Activated naive CD4-positive, alpha-beta T cell treated with anti-CD3 and anti-CD28 coated beads for 36 hours (primary cell): ENCODE results near the gene MUS81. TPM values are rescaled to one million over a fixed set of nuclear protein-coding genes. Genes with fewer than 3 reads are reported as not detected.
A peak's percentile ranks its signal among the peaks of the same experiment; 100 is the strongest.

ENCODE experiments used
- CTCF ChIA-PET: fragments of 350-600 bp; sonication (Branson Sonifier 250); formaldehyde crosslinking; loops from one replicate; lab custom pipeline; 2021; ENCODE audit warnings: antibody characterized with exemption; lab: Charles Lee
- DNase-seq: peaks from one replicate; pipeline ENCODE4 v3.0.0-alpha.2; 2020
- H3K27ac Mint-ChIP-seq: one replicate; pipeline ENCODE4 v1.8.0; 2021; ENCODE audit warnings: mild to moderate bottlenecking, mixed read lengths
- H3K27me3 Mint-ChIP-seq: one replicate; pipeline ENCODE4 v1.8.0; 2021; ENCODE audit warnings: low read depth, mixed read lengths
- H3K36me3 Mint-ChIP-seq: one replicate; pipeline ENCODE4 v1.8.0; 2021; ENCODE audit warnings: low read depth, mixed read lengths
- H3K4me1 Mint-ChIP-seq: one replicate; pipeline ENCODE4 v1.8.0; 2021; ENCODE audit warnings: low read depth, mixed read lengths
- H3K4me3 Mint-ChIP-seq: one replicate; pipeline ENCODE4 v1.8.0; 2021; ENCODE audit warnings: mild to moderate bottlenecking, moderate library complexity, mixed read lengths
- H3K9me3 Mint-ChIP-seq: one replicate; pipeline ENCODE4 v1.8.0; 2021; ENCODE audit warnings: mixed read lengths
- intact Hi-C: fragments of 100-400 bp; cut with micrococcal nuclease; formaldehyde crosslinking; loops from one replicate; pipeline ENCODE4 v1.15.1; 2023
- total RNA-seq, 2 experiments: library from RNA; stranded (reverse); gene quantifications; one replicate each; pipeline ENCODE4 v1.2.3, GENCODE V29; 2021

MUS81 gene
- total RNA-seq, 2 experiments from 2014 or later = 51.4 to 54.7 TPM

DNA sequence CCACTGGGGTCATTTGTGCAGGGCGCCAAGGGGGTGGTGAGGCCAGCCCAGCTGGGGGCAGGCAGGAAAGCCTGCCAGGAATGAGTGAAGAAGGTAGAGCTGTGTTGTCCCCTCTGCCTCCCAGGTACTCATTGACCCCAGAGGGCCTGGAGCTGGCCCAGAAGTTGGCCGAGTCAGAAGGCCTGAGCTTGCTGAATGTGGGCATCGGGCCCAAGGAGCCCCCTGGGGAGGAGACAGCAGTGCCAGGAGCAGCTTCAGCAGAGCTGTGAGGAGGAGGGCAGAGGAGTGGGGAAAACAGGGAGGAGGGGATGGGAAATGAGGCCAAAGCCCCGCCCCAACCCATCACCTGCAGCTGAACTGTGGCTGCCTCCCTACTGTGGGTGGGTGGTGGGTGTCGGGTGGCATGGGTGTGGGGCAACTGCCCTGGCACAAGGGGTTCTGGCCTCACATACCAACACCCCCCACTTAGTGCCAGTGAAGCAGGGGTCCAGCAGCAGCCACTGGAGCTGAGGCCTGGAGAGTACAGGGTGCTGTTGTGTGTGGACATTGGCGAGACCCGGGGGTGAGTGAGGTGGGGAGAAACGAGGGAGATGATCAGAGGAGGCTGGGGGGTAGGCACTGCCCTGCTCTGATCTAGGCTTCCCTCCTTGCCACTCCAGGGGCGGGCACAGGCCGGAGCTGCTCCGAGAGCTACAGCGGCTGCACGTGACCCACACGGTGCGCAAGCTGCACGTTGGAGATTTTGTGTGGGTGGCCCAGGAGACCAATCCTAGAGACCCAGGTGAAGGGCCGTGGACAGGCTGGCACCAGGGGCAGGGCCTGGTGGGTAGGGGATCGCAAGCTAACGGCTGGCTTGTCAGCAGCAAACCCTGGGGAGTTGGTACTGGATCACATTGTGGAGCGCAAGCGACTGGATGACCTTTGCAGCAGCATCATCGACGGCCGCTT is 3.0 kb downstream of the MUS81 start:
- Mint-ChIP-seq H3K4me3 (no peak overlapping the region), H3K27me3 (no peaks in the 10 kb centered on the region), H3K27ac (no peak overlapping the region), H3K9me3 (no peaks in the 10 kb centered on the region), H3K36me3 (peaks cover 30% of the 10 kb centered on the region), H3K4me1 (peaks cover 19% of the 10 kb centered on the region)
- CTCF ChIA-PET = interaction anchor here (0.8 to 6.1 kb wide), 3 partner anchors 8 to 24 kb away, joined by 3 to 178 read pairs (median 3); partner anchors contain the start of genes CCDC85B, CTSW and FIBP
- DNase-seq = peak; percentile 3
- intact Hi-C loops = no loop called here

DNA sequence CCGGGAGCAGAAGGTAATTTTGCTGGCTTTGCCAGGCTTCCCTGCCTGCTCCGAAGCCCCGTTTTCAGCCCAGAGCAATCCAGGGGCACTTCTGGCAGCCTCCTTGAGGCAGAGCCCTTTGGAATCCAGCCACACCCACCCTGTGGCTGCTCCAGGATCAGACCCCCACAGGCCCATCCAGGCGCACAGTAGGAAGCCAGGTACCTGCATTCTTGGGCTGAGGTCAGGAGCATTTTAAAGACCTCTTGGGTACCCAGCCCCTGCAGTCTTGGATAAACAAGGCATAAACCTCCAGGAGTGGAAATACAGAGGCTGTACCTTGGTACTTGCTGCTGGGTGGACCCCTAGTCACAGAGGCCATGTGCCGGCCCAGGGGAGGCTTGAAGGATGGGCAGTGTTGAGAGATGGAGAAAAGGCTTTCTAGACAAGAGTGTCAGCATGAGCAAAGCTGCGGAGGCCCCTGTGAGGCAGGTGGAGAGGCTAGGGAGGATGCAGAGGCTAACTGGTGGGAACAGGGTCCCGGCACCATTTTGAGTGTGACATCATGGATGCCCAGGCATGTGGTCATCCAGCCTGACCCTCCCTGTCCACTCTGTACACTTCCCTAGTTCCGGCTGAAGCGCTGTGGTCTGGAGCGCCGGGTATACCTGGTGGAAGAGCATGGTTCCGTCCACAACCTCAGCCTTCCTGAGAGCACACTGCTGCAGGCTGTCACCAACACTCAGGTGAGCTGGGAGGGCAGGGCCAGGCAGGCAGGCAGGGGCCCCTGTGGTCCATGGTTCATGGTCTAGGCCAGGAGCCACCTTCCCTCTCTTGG is 3.9 kb downstream of the MUS81 start:
- no peak overlapping the region for H3K4me3 Mint-ChIP-seq
- DNase-seq = no peak
- H3K9me3 Mint-ChIP-seq = no peaks in the 10 kb centered on the region
- no peaks in the 10 kb centered on the region for H3K27me3 Mint-ChIP-seq
- CTCF ChIA-PET = interaction anchor here (6.1 kb wide), 1 partner anchor 23 kb away, joined by 178 read pairs; the partner anchor contains the start of genes CCDC85B, CTSW and FIBP
- peaks cover 16% of the 10 kb centered on the region for H3K4me1 Mint-ChIP-seq
- intact Hi-C loops = no loop called here
- H3K27ac Mint-ChIP-seq = no peak overlapping the region
- H3K36me3 Mint-ChIP-seq = peaks cover 30% of the 10 kb centered on the region

DNA sequence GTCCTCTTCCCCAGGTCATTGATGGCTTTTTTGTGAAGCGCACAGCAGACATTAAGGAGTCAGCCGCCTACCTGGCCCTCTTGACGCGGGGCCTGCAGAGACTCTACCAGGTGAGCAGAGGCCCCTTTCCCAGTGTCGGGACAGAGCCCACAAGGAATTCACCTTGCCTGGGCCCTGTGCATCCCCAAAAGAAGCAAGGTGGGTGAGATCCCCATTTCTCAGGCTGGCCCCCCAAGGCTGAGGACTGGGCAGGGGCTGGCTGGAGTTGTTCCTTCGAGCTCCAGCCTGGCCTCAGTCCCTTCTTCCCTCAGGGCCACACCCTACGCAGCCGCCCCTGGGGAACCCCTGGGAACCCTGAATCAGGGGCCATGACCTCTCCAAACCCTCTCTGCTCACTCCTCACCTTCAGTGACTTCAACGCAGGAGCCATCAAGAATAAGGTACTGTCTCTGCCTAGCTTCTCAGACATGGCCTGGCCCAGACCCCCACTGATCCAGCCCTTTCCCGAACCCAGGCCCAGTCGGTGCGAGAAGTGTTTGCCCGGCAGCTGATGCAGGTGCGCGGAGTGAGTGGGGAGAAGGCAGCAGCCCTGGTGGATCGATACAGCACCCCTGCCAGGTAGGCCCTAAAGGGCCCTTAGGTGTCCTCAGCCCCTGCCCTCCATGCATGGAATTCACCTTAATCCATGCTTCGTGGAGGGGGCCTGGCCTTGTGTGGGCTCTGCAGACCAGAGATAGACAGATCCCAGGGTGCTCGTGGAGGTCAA is 4.7 kb downstream of the MUS81 start:
- no peak for DNase-seq
- peaks cover 30% of the 10 kb centered on the region for H3K36me3 Mint-ChIP-seq

DNA sequence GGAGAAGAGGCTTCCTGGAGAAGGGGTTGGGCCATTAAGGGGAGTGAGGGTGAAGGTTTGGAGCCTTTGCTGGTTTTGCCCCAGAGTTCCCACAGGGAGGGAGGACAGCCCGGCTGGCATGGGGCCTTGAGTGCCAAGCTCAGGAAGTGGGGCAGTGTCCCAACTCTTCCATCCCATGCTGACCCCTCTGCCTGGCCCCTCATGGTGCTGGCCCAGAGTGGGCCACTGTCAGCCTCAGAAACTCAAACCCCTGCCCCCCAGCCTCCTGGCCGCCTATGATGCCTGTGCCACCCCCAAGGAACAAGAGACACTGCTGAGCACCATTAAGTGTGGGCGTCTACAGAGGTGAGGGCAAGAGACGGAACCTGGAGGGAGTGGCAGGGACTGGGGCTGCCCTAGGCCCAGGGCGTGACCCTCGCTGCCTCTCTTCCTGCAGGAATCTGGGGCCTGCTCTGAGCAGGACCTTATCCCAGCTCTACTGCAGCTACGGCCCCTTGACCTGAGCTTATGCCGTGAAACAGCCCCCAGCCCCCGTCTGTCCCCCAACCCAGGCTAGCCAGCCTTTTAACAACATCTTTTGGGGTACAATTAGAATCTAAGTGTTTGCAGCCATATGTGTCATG is 5.4 kb downstream of the MUS81 start:
- Mint-ChIP-seq H3K4me1 (peaks cover 16% of the 10 kb centered on the region), H3K36me3 (peaks cover 27% of the 10 kb centered on the region), H3K9me3 (no peaks in the 10 kb centered on the region), H3K4me3 (no peak overlapping the region), H3K27ac (no peak overlapping the region), H3K27me3 (no peaks in the 10 kb centered on the region)
- DNase-seq = no peak
- intact Hi-C loops = no loop called here
- CTCF ChIA-PET = interaction anchor here (3.2 kb wide), 1 partner anchor 19 kb away, joined by 15 read pairs; no protein-coding TSS in a partner anchor

More for the DNA sequence above, 4.7 kb downstream of the MUS81 start:
- H3K27ac Mint-ChIP-seq = no peak overlapping the region
- intact Hi-C loops = no loop called here
- H3K4me3 Mint-ChIP-seq = no peak overlapping the region
- H3K9me3 Mint-ChIP-seq = no peaks in the 10 kb centered on the region
- peaks cover 16% of the 10 kb centered on the region for H3K4me1 Mint-ChIP-seq
- H3K27me3 Mint-ChIP-seq = no peaks in the 10 kb centered on the region
- CTCF ChIA-PET = interaction anchor here (3.2 kb wide), 1 partner anchor 19 kb away, joined by 15 read pairs; no protein-coding TSS in a partner anchor

DNA sequence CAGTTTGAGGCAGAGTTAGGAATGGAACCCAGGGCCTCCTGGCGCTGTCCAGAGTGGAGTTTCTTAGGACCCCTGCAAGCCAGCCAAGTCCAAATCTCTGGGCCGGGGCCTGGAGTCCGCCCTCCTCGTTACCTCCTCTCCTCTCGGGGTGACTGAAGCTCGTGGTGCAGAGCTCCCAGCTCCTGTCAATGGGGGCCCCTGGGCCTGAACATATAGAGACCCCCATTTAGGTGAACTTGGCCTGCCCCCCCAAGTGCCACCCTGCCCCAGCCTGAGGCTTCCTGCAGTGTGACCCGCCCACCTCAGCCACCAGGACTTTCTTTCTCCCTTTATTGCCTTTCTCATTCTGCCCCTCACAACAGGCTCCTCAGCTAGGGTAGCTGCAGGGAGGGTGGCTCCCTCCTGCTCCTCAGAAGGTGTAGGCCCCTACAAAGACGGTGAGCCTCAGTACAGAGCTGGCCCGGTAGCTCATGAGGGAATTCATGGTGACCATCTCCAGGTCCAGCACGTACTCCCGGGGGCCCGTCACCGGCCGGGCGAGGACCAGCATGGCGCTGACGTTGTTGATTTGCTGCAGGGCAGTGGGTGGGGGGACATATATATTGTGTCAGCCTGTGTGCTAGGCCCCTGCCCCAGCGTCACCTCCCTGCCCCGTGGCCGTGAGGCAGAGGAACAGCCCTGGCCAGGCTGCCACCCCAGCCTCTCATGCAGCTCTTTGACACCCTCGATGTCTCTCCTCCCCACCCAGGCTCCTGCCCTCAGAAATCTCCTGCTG is 6.5 kb downstream of the MUS81 start:
- no peaks in the 10 kb centered on the region for H3K9me3 Mint-ChIP-seq
- peaks cover 22% of the 10 kb centered on the region for H3K36me3 Mint-ChIP-seq
- no peak for DNase-seq
- H3K4me3 Mint-ChIP-seq = no peak overlapping the region
- intact Hi-C loops = no loop called here
- CTCF ChIA-PET = interaction anchor here (0.5 to 3.2 kb wide), 2 partner anchors 18 to 21 kb away, joined by 3 to 15 read pairs; no protein-coding TSS in a partner anchor
- H3K4me1 Mint-ChIP-seq = peaks cover 11% of the 10 kb centered on the region
- no peak overlapping the region for H3K27ac Mint-ChIP-seq
- no peaks in the 10 kb centered on the region for H3K27me3 Mint-ChIP-seq

DNA sequence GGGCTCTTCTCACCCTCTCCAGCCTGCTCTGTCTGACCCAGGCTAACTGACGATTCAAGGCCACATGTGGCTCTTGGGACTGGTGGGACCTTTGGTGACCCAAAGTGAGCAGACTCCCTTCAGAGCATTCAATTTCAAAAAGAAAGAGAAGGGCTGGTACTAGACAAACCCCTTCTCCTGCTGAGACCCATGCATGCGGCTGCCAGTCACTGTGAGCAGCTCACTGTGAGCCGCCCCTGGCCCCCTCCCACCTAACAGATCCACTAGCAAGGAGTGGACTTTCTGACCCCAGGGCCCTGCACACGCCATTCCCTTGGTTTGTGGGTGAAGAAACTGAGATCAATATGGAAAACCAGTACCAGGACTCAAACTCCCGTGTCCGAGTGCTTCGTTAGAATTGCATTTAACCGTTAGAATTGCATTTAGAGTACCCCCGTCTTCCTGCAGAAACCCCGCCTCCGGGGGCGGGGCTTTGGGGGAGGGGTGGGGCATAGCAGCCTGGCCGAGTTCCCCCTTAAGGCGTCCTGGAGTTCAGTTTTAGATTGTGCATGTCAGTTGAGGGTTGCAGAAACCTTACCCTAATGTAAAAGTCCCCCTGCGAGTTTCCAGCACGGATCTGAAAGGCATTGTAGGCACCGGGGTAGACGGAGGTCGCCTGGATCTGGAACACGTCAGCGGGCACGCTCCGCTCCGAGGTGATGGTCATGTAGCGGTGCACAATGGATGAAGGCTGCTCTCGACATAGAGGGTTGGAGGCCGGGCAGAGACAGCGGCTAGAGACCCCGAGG is 7.2 kb downstream of the MUS81 start:
- no peak for DNase-seq
- Mint-ChIP-seq H3K27me3 (no peaks in the 10 kb centered on the region), H3K27ac (no peak overlapping the region), H3K36me3 (peaks cover 18% of the 10 kb centered on the region), H3K4me1 (peaks cover 11% of the 10 kb centered on the region), H3K9me3 (no peaks in the 10 kb centered on the region), H3K4me3 (no peak overlapping the region)
- intact Hi-C loops = no loop called here
- CTCF ChIA-PET = interaction anchor here (3.2 kb wide), 1 partner anchor 17 kb away, joined by 15 read pairs; no protein-coding TSS in a partner anchor

DNA sequence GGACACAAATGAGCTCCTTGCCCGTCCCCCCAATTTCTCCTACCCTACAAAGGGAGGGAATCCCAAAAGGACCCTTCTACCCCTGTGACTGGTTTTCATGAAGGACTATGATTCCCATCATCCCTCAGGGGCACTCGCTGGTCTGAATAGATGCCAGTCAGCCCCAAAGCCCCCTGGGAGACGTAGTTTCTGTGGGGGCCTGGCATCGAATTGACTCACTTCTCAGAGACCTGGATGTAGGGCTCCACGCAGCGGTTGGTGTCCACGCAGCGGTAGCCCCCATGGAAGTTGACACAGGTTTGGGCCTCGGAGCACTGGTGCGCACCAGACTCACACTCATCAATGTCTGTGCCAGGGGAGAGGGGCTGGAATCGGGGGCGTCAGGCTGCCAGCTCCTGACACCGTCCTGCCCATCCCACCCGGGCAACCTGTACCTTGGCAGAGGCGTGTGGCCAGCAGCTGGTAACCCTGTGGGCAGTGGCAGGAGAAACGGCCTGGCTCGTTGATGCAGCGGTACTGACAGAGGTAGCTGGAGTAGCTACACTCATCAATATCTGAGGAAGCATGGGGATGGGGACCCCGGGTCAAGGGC is 7.9 kb downstream of the MUS81 start:
- Mint-ChIP-seq H3K4me1 (peaks cover 10% of the 10 kb centered on the region), H3K9me3 (no peaks in the 10 kb centered on the region), H3K27ac (no peak overlapping the region), H3K36me3 (peaks cover 14% of the 10 kb centered on the region), H3K4me3 (no peak overlapping the region), H3K27me3 (no peaks in the 10 kb centered on the region)
- intact Hi-C loops = no loop called here
- peak; percentile 36 for DNase-seq
- CTCF ChIA-PET = interaction anchor here (1.1 to 5.0 kb wide), 3 partner anchors 8 to 120 kb away, joined by 3 to 57 read pairs (median 8); partner anchors contain the start of genes FIBP and MUS81

DNA sequence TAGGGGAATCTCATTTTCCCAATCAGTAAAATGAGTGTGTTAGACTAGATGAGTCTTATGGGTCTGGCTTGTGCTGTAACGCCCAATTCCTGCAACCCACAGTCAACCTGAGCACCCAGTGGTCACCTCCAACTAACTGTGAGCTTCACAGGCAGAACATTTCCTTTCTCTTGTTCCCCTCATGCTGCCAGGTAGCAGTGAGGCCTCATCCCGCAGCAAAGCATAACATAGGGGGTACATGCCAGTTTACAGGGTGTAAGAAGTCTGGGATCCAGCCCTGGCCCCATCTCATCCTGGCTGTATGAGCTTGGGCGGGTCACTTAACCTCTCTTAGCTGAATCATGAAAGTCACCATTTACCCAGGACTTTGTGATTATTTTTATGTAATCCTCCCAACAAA is 8.7 kb downstream of the MUS81 start:
- CTCF ChIA-PET = interaction anchor here (1.1 to 5.0 kb wide), 3 partner anchors 9 to 120 kb away, joined by 3 to 57 read pairs (median 8); partner anchors contain the start of genes FIBP and MUS81
- Mint-ChIP-seq H3K9me3 (no peaks in the 10 kb centered on the region), H3K4me3 (no peak overlapping the region), H3K4me1 (peaks cover 13% of the 10 kb centered on the region), H3K36me3 (peaks cover 10% of the 10 kb centered on the region), H3K27ac (no peak overlapping the region), H3K27me3 (no peaks in the 10 kb centered on the region)
- intact Hi-C loops = no loop called here
- DNase-seq = no peak

DNA sequence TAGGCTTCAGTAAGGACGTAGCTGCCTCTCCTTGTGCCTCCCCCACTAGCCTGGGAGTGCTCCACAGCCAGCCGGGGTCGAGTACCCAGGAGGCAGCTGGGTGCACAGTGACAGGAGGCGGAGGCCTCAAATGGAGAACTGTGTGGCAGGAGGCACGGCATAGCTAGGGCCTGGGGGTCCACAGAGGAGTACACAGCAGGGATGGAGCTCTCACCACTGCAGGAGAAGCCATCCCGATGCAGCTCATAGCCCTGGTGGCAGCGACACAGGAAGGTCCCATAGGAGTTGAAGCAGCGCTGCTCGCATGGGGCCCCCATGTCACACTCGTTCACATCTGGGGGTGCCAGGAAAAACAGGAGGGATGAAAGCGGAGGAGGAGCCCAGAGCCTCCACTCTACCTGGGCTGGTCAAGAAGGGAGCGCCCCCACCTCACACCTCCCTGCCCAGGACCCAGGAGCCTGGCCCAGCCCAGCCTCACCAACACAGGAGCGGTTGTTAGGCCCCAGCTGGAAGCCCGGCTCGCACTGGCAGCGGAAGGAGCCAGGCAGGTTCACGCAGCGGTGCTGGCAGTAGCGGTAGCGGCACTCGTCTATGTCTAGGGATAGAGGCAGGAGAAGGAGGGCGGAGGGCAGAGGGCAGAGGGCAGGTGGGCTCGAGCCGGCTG is 9.5 kb downstream of the MUS81 start:
- Mint-ChIP-seq H3K9me3 (no peaks in the 10 kb centered on the region), H3K27me3 (no peaks in the 10 kb centered on the region), H3K4me1 (peaks cover 11% of the 10 kb centered on the region), H3K36me3 (peaks cover 10% of the 10 kb centered on the region), H3K4me3 (no peak overlapping the region), H3K27ac (no peak overlapping the region)
- intact Hi-C loops = no loop called here
- CTCF ChIA-PET = interaction anchor here (5.0 kb wide), 1 partner anchor 17 kb away, joined by 57 read pairs; the partner anchor contains the start of gene FIBP
- no peak for DNase-seq
